Activated CD4-positive, CD25-positive, alpha-beta regulatory T cell treated with anti-CD3 and anti-CD28 coated beads, Interleukin-2, amount 50 U/mL, for 72 hours (primary cell): Measurements from ENCODE around the gene PIMREG.
A peak's percentile ranks its signal among the peaks of the same experiment; 100 is the strongest.

Experiments
- DNase-seq: peaks from one replicate; pipeline ENCODE4 v3.0.0; 2021

Gene PIMREG, protein sequence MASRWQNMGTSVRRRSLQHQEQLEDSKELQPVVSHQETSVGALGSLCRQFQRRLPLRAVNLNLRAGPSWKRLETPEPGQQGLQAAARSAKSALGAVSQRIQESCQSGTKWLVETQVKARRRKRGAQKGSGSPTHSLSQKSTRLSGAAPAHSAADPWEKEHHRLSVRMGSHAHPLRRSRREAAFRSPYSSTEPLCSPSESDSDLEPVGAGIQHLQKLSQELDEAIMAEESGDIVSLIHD

DNA sequence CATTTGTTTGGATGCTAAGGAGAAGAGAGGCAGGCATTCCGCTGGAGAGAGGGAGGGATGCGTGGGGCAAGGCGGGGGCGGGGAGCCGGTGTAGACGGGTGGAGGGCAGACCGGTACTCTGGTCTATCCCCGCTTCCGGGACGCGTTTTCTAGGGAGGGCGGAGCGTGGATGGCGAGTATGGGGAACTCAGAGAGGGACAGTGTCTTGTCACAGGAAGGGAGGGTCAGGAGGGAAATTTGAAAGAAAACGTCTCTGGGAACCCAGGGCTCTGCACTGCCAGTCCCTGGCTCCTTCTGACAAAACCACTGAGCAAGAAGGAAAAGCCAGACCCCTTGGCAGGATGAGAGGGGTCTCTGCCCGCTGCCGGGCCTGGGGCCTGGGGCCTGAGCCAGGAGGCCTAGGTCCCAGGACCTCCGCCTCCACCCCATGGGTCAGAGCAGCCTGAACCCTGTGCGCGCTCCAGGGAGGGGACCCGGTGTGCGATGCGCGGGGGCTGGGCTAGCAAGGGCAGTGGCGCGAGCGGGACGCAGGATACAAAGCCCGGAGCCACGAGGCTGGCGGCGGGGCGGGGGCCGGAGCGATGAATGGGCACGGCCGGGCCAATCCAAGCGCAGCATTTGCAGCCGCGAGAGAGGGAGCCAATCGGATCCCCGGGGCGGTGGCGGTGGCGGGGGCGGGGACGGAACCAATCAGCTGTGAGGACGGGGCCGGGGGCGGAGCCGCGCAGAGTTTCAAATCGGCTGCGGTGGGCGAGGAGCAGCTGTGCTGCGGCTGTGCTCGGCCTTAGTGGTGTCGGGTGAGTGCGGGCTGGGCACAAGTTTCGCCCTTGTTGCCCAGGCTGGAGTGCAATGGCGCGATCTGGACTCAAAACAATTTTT is at the start of gene PIMREG:
Gene PIMREG (plus strand): TSS at position 764 of the 879 bp plus-strand sequence. CDS start 656 bp downstream, outside the sequence.
- DNase-seq = peak; percentile 92

DNA sequence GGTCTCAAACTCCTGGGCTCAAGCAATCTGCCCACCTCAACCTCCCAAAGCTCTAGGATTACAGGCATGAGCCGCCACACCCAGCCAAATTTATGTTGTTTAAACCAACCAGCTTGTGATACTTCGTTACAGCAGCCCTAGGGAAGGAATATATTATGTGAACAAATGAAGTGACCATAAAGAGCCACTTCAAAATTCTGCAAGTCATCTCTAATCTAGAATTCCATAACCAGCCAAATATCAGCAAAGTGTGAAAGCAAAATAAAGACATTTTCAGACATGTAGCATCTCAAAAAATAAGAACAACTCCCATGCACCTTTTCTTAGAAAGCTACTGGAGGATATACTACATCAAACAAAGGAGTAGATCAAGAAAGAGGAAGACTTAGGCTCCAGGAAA is 45.3 kb upstream of the PIMREG start:
- DNase-seq = no peak

DNA sequence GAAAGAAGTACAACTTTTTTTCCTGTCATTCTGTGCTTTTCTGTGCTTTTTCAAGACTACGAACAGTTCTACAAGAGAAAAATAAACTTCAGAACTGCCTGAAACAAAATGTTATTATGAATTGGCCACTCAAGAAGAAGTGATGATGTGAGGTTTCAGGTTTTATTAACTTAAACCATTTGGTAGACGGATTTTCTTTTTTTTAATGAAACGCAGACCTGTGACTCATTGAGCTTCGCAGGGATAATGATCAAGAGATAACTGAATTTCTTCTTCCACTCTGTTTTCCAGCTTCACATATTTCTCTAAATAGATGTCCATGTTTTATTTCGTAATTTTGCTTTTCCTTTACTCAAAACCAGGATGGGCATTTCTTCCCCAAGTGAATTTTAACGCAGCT is 42.0 kb upstream of the PIMREG start:
- no peak for DNase-seq

DNA sequence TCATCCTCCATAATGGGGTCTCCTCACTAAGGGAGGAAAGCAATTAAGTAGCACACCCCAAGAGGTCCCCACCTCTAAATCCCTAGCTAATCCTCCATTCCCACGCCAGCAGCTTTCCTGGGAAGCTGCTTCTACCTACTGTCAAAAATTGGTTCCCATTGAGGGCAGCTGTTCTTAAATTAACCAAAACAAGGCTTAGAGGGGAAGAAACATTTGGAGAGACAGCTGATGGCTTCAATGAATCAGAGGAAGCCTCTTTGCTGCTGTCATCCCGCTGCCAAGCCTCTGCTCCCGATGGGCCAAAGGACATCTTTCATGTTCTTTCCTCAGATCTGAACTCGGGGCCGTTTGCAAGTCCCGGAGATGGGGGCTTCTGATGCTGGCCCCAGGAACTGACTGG is 36.0 kb upstream of the PIMREG start:
- no peak for DNase-seq

DNA sequence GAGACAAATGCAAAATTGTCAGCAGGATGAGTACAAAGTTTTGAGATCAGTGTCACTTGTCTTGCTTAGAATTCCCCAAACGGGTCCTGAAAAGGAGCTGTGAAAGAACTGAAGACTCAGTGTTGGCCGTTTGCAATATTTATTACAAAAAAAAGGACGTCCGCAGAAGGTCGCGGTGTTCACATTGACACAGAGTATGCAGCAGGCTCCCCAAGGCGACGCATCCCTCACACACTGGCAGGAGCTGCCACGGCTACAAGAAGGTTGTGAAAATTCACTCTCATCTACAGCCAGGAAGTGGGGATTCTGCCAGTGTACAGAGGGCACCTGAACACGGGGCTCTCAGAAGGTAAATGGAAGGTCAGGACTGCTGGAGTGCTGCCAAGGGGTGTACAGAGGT is 35.5 kb upstream of the PIMREG start:
- no peak for DNase-seq

DNA sequence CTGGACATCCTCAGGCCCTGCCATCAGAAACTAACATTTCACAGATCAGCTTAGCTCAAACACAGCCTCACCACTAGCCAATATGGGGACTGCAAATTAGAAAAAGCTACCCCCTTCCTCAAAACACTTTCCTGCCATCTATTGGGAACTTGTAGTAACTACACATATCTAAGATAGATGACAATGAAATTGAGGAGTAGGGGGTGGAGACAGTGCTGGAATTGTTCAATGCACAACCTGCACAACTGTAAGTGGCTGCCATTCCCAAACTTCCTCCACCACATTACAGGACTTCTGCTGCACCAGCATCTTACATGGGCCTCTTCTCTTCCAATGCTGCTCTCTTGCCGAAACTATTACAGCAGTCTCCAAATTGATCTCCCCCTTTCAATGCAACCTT is 31.2 kb upstream of the PIMREG start:
- DNase-seq = no peak

DNA sequence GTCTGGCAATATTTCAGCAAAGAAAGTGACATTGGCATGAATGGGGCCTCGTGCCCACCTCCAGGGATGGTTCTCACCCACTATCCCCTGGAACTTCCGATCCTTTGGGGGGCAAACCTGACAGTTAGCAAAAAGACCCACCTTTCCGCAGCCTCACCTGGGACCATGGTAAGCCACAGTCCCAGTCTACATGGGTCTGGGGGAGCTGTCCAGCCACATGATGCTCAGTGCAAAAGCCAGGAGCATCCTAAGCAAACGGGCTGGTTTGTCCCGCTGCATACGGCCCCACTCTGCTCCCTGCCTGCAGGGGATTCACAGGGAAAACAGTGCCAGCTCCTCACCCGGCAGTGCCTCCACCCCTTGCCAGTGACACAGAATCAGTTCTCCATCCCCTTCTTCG is 28.6 kb upstream of the PIMREG start:
- DNase-seq = no peak

DNA sequence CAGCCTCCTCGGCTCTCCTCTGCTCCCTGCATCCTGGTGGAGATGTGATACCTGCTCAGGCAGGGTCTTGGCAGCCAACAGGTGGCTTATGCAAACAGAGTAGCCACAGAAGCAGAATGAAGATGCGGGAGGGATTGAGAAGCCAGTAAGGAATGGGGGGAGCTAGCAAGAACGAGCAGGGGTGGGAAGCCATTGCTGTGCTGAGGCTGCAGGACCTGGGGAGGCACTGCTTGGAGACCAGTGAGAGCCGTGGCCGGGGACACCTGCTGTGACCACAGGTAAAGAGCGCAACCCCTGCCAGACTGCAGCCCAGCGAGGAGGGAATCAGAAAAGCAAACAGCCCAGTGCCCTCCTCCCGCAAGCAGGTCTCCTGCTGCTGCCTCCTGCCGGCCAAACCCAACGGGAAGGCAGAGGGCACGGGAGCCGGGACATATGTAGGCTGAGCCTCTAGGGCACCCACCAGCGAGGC is 24.0 kb upstream of the PIMREG start:
- DNase-seq = no peak

DNA sequence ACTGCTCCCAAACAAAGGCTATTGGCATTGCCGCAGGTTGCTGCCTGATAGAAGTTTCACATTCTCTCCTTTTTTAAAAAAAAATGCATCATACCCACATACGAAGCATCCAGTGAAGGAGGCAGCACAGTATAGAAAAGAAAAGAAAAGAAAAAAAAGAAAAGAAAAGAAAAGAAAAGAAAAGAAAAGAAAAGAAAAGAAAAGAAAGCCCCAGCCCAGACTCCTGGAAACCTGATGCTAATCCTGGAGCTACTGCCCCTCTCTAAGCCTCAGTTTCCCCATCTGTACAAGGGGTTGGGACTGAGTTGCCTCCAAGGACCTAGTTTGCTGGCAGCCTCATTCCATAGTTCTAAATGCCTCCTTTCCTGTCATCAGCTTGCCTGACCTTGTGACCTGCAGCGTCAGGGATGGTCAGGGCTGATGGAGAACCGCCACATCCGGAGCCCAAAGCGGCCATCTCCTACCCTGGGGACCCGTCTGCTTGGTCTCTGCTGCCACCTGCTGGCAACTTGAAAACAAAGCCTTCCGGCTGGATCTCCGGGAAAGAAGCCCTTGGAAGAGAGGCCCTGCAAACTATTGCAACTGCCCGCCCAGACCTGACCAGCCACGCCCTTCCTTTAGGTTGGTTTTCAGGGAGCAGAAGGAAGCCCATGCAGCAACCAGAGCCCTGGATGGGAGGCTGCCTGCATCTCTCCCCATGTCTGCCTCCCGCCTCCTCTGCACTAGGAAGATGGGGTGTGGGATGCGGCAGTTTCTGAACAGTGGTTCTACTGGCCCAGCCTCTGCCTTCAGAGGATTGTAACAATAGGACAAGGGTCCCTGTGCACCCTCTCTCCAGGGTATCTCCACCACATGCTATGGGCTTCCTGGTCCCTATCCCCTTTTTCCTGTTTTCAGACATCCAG is 22.3 kb upstream of the PIMREG start:
- DNase-seq = peak; percentile 84

DNA sequence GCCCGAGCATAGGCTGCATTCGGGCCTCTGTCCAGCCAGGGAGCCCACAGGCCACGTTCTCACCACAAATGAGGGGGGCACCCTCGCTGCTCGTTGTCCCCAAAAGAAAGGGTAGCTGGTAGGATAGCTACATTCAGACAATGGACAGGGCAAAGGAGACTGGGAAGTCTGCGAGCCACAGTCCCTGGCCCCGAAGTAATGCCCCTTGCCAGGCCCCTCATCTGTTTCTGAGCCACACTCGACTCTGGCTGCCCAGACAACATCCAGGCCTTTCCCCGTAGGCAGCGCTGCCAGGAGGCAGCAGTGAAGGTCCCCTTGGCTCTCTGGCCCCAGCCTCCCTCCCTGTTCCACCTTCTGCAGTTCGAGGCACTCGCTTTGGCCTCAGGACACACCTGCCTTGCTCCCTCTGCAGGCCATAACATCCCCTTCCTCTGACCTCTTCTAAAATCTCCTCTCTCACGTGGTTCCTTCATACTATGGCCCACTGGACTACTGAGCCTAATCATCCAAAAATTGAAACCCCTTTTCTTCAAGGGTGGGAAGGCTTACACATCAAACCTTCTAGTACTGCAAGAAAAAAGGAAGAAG is 21.5 kb upstream of the PIMREG start:
- no peak for DNase-seq

DNA sequence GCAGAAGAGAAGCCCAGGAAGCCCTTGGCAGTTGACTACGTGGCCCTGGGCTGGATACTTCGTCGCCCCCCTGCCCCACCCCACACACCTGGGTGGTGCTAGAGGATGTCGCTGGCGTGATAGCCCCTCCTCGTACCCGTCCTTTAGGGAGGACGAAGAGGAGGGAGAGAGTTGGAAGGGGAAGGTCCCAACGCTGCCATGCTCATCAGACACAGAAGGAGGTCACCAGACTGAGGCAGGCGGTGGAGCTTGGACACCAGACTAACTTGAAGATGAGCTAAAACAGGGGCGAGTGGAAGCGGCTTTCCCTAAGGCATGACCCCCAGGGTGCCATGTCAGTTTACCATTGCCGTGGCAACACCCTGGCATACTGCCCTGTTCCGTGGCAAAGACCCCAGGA is 20.3 kb upstream of the PIMREG start:
- no peak for DNase-seq

DNA sequence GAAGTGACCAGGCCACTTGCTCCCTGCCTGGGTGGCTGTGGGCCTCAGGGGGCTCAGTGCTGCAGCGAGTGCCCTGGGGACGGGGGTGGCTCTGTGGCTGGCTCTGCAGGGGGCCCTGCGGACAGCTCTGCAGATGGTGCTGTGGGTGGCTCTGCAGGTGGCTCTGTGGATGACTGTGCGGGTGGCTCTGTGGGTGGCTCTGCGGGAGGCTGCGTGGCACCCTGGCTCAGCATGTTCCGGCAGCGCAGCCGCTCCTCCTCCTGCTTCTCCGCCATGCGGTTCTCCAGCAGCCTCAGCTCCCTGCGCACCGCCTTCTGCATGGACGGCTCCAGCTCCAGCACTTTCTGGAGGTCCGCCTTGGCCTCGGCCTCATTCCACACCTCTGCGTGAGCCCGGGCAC is 18.8 kb upstream of the PIMREG start:
- DNase-seq = no peak

DNA sequence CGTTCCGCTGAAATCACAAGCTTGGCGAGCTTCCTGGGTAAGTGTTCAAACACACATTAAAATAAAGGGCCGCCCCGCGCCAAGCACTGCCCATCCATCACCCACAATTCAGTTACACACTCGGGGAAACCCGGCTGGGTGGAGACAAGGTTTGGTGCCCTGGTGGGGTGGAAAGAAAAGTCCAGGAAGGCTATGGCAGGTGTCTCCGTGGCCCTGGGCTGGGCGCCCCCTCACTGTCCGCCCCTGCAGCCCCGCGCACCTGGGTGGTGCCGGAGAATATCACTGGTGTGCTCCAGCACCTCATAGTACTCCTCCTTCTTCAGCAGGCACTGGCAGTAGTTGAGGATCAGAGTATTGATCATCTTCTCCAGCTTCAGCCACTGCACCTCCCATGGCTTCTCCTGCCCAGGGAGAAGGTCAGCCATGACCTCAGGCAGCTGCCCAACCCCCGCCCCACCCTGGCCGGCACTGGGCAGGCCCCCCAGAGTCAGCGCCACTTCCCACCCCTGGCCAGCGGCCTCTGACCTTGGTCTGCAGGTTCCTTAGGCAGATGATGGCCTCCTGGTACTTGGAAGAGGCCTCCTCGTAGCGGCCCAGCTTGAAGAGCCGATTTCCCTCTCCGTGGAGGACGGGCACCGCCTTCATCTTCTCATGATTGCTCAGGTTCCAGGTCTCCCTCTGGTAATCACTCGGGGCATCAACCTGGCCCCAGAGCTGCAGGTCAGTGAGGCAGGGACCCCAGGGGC is 17.7 kb upstream of the PIMREG start:
- DNase-seq = no peak

DNA sequence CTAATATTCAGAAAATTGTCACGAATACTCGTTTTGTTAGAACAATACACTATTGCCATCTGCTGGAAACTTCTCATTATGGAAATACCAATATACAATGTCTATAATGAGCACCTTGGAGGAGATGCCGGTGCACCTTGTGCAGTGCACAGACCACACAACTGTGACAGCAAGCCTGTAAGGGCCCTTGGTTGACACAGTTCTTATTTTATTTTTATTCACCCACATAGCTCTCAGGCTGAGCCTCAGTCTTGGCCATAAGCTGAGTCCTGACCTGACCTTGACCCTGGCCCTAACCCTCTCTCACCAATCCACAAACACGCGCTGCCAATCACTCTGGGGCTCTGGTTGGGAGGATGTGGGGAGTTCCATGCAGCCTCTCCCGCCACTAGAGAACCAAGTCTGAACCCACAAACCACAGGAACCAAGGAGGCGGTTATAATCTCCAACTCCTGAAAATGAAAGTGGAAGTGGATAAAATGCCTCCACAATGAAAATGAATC is 16.9 kb upstream of the PIMREG start:
- DNase-seq = peak; percentile 42

DNA sequence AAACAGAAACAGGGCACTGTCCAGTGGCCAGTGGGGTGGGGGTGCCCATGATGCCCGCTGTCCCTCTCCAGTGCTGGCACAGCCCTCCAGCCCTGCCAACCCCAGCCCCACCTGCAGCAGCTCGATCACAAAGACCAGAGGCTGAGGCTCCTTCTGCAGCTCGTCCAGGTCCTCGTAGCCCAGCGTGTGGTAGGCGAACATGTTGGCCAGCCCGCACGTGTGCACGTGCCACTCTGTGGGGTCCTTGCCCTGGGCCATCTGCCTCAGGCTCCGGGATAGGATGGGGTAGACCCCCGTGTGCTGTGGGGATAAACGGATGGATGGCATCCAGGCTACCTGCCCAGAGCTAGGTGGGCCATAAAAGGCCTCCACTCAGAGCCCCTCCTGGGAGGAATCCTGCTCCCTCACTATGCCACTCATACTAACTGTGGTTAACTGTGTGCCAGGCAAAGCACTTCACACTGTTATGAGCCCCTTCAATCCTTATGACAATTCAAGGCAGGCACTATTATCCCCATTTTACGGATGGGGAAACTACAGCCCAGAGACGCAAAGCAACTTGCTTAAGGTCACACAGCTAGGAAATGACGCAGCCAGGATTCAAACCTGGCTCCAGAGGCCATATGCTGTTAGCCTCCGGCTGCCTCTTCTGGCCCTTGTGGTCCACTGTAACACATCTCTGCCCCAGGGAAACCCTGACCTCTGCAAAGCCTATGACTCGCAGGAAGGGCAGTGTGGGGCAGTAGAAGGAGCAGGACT is 15.9 kb upstream of the PIMREG start:
- no peak for DNase-seq

DNA sequence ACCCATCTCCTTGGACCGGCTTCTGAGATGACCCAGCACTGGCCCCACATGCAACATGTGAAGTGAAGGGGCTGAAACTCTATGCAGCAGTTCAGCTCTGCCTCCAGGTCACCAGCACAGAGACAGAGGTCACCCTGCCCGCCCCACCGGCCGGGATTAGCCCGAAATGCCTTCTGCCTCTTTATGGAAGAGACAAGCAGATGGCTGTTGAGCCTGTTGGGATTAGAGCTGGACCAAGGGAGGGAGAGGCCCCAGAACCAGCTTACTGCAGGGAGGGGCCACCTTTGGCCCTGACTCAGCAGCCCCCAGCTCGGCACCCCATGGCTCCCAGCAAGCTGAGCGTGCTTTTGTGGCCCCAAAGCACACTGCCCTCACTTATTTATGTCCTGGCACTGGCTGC is 15.0 kb upstream of the PIMREG start:
- no peak for DNase-seq

DNA sequence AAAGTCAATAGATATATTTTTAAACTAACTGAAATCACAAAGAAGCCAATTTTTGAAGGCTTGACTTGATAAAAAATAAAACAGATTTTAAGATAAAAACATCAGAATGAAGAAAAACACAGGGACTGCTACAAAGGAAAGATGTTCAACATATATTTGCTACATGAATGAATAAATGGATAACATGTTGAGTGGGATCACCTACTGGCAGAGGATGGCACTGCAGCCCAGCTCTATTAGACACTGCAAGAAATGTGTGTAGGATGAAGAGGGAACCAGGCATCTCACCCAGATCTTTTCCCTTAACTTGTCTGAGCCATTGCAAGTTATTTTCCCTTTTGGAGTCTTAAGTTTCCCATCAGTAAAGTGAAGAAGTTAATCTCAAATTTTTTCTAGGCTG is 13.5 kb upstream of the PIMREG start:
- DNase-seq = no peak

DNA sequence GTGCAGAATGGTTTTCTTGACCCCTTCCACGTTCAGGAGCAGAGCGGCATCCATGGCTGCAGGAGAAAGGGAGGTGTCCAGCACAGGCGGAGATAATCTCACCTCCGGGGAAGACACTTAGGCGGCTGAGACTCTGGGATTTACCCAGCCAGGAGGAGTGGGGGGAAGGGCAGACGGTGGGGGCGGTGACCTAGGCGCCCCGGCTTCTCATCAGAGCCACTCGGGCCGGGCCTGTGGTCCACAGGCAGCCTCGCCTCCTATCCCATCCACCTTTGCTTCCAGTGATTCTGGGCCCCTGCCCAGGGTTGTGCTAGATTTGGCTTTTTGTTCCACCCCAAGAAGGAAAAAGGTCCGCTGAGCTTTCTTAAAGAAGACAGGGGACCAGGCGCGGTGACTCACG is 9.2 kb upstream of the PIMREG start, which contains the start of gene AIPL1:
Gene AIPL1 (minus strand): TSS at position 71 of the 400 bp plus-strand sequence. CDS start 17 bp downstream, at position 54.
- no peak for DNase-seq

DNA sequence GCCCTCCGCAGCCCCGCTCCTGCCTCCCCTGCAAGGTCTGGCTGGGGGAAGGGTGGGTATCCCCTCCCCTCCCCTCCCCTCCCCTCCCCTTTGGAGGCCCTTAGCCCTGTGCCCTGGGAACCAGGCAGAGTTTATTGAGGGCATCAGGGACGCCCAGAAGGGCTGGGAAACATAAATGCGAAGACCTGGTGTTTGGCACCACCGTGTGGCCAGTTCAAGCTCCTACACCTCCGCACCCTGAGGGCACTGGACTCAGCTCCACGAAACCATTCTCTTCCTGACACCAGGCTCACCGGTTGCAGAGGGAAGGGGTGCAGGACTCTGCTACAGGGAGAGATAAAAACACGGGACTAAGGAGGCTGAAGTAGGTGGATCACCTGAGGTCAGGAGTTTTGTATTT is 8.3 kb upstream of the PIMREG start:
- DNase-seq = peak; percentile 65

DNA sequence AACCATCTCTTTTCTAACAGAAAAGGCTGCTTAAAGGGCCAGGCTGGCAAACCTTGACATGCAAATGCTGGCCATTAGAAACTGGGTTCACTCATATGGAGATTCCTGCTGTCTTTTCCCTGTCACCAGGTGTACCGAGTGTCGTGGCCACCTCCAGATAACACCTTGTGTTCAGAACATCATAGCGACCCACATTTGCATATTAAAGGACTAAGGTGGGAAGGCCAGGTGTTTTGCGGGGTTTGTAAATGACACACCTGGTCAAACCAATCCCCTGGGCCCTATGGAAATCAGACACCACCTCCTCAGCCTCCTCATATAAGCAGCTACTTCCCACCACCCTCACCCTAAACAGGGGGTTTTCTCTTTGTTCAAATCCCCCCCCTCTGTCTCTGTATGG is 6.8 kb upstream of the PIMREG start:
- no peak for DNase-seq

DNA sequence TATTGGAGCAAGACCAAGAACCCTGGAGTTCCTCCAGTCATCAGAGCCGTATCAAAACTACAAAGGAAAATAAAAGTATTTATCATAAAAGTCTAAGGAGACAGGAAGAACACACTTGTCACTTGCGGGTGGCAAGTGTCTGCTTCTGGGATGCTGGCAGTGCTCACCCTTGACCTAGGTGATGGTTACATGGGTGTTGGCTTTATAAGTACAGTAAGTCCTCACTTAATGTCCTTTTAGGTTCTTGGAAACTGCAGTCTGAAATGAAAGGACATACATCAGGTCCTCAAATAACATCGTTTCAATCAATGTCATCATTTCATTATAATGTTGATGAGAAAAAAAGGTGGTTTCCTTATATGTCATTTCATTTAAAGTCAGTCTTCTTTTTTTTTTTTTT is 6.3 kb upstream of the PIMREG start:
- no peak for DNase-seq
